Measurements from ENCODE around the gene YTHDC1.
"Not testable (repeated sequence)": the region's sequence is repeated elsewhere in the genome, so short reads cannot be mapped to it uniquely, and the experiment has no call there.

Gene YTHDC1

GRCh38 chr4:68349649-68350360 lies at the start of gene YTHDC1:
Gene YTHDC1 (minus strand): TSS chr4:68350090. CDS start chr4:68349753, 337 bp downstream.
- DNase-seq (ENCODE audit: low read depth in 2 of 2), result peak; percentile 87 to 93

- no peak for DNase-seq (ENCODE audit: low read depth in 2 of 2)
These were observed 49.4 kb upstream of the YTHDC1 start for GRCh38 chr4:68399306-68399705.

GRCh38 chr4:68396756-68397155 lies 46.9 kb upstream of the YTHDC1 start:
- DNase-seq (ENCODE audit: low read depth in 2 of 2), result no peak

GRCh38 chr4:68391436-68391835 lies 41.5 kb upstream of the YTHDC1 start:
- no peak for DNase-seq (ENCODE audit: low read depth in 2 of 2)

GRCh38 chr4:68390205-68390935 lies 40.5 kb upstream of the YTHDC1 start:
- no peak for DNase-seq (ENCODE audit: low read depth in 2 of 2)

GRCh38 chr4:68389386-68389913 lies 39.6 kb upstream of the YTHDC1 start:
- not testable (repeated sequence) for DNase-seq (ENCODE audit: low read depth in 2 of 2)

GRCh38 chr4:68388347-68388865 lies 38.5 kb upstream of the YTHDC1 start:
- DNase-seq (ENCODE audit: low read depth in 2 of 2), result no peak

GRCh38 chr4:68385267-68385666 lies 35.4 kb upstream of the YTHDC1 start:
- no peak for DNase-seq (ENCODE audit: low read depth in 2 of 2)

GRCh38 chr4:68383115-68383514 lies 33.2 kb upstream of the YTHDC1 start:
- DNase-seq (ENCODE audit: low read depth in 2 of 2), result no peak

- DNase-seq (ENCODE audit: low read depth in 2 of 2), result no peak
These were observed 28.3 kb upstream of the YTHDC1 start for GRCh38 chr4:68378226-68378625.

GRCh38 chr4:68375667-68376559 lies 26.0 kb upstream of the YTHDC1 start:
- DNase-seq (ENCODE audit: low read depth in 2 of 2), result peak in 1 of 2 donors; percentile 15

- peak in 1 of 2 donors; percentile 7 for DNase-seq (ENCODE audit: low read depth in 2 of 2)
These were observed 23.6 kb upstream of the YTHDC1 start for GRCh38 chr4:68373513-68373912.

GRCh38 chr4:68372588-68372987 lies 22.7 kb upstream of the YTHDC1 start:
- no peak for DNase-seq (ENCODE audit: low read depth in 2 of 2)

GRCh38 chr4:68369142-68369805 lies 19.4 kb upstream of the YTHDC1 start:
- DNase-seq (ENCODE audit: low read depth in 2 of 2), result no peak

GRCh38 chr4:68368691-68369131 lies 18.8 kb upstream of the YTHDC1 start:
- DNase-seq (ENCODE audit: low read depth in 2 of 2), result no peak

GRCh38 chr4:68367835-68368234 lies 17.9 kb upstream of the YTHDC1 start:
- no peak for DNase-seq (ENCODE audit: low read depth in 2 of 2)

- no peak for DNase-seq (ENCODE audit: low read depth in 2 of 2)
These were observed 16.7 kb upstream of the YTHDC1 start for GRCh38 chr4:68366600-68366999.

GRCh38 chr4:68365068-68365467 lies 15.2 kb upstream of the YTHDC1 start:
- DNase-seq (ENCODE audit: low read depth in 2 of 2), result no peak

- no peak for DNase-seq (ENCODE audit: low read depth in 2 of 2)
These were observed 11.3 kb upstream of the YTHDC1 start for GRCh38 chr4:68361146-68361589.

- no peak for DNase-seq (ENCODE audit: low read depth in 2 of 2)
These were observed 10.5 kb upstream of the YTHDC1 start for GRCh38 chr4:68360231-68360968.

Measured in stimulated activated CD8-positive, alpha-beta memory T cell treated with anti-CD3 and anti-CD28 coated beads, Interleukin-15, amount 100 ng/mL, for 4 hours (primary cell).